HL-60 (cell line): ENCODE data around the gene TIMM23.

Source experiments
- DNase-seq, 2 experiments: peaks; one replicate each; pipeline ENCODE4 v3.0.0-alpha.2; 2010 to 2020; ENCODE audit warnings: low read depth in 1 of 2, low spot score in 1 of 2
- H3K27ac ChIP-seq: fragments of 250-450 bp; sonication (Bioruptor Pico); replicated peaks from 2 replicates; pipeline ENCODE4 v1.5.1; 2020; ENCODE audit warnings: mild to moderate bottlenecking, moderate library complexity
- H3K27me3 ChIP-seq: fragments of 250-450 bp; sonication (Bioruptor Pico); 2 replicates; pipeline ENCODE4 v1.5.1; 2021; ENCODE audit warnings: mild to moderate bottlenecking, moderate library complexity; ENCODE audit not compliant: insufficient read depth, poor library complexity, severe bottlenecking
- H3K4me3 ChIP-seq: replicated peaks from 2 replicates; pipeline ENCODE4 v1.5.1; 2011; ENCODE audit warnings: mild to moderate bottlenecking, control low read depth, low read length; ENCODE audit not compliant: insufficient read depth
- CTCF ChIP-seq: IDR thresholded peaks from one replicate; pipeline ENCODE4 v1.5.1; 2011; ENCODE audit warnings: low read length, control low read depth, inconsistent platforms; ENCODE audit not compliant: insufficient read depth
- GABPA ChIP-seq: IDR thresholded peaks from 2 replicates; pipeline ENCODE4 v1.6.1; 2012; ENCODE audit warnings: low read depth
- POLR2AphosphoS5 ChIP-seq: IDR thresholded peaks from 2 replicates; pipeline ENCODE4 v1.6.1; 2012; ENCODE audit warnings: low read depth
- REST ChIP-seq: IDR thresholded peaks from 2 replicates; pipeline ENCODE4 v1.6.1; 2012; ENCODE audit warnings: low read depth; ENCODE audit not compliant: insufficient replicate concordance
- SPI1 ChIP-seq: IDR thresholded peaks from 2 replicates; pipeline ENCODE4 v1.6.1; 2012; ENCODE audit warnings: low read depth, mild to moderate bottlenecking, borderline replicate concordance

TIMM23 gene

GRCh38 chr10:46016190-46016589 is 43.9 kb downstream of the TIMM23 start:
- no peaks in the 10 kb centered on the region for H3K27me3 ChIP-seq
- H3K27ac ChIP-seq: no peak overlapping the region
- TF ChIP-seq REST: no peak
- DNase-seq: no peak
- H3K4me3 ChIP-seq: no peak overlapping the region

GRCh38 chr10:46016811-46017210 is 44.5 kb downstream of the TIMM23 start:
- Histone ChIP-seq H3K27ac (no peak overlapping the region), H3K27me3 (no peaks in the 10 kb centered on the region), H3K4me3 (no peak overlapping the region)
- DNase-seq: no peak
- no peak for TF ChIP-seq REST
- TF ChIP-seq SPI1: no peak
- TF ChIP-seq GABPA: no peak
- TF ChIP-seq POLR2AphosphoS5: no peak
- TF ChIP-seq CTCF: no peak

- TF ChIP-seq CTCF: no peak
- TF ChIP-seq SPI1: no peak
- no peak for TF ChIP-seq REST
- no peak for TF ChIP-seq POLR2AphosphoS5
- no peak for TF ChIP-seq GABPA
- Histone ChIP-seq H3K4me3 (no peak overlapping the region), H3K27ac (no peak overlapping the region), H3K27me3 (no peaks in the 10 kb centered on the region)
- no peak for DNase-seq
Measured at GRCh38 chr10:46017733-46018132, 45.4 kb downstream of the TIMM23 start.
